Stimulated activated CD4-positive, alpha-beta T cell treated with anti-CD3 and anti-CD28 coated beads, Interleukin-15, amount 100 ng/mL, for 24 hours (primary cell): ENCODE measurements around the gene COX5B.
"Not testable (repeated sequence)": the region's sequence is repeated elsewhere in the genome, so short reads cannot be mapped to it uniquely, and the experiment has no call there.

Experiments used
- DNase-seq: peaks from one replicate; pipeline ENCODE4 v3.0.0-alpha.2; 2020

The COX5B gene

GRCh38 chr2:97654791-97655190, 8.9 kb downstream of the COX5B start:
- no peak for DNase-seq

- DNase-seq: no peak
Measured at GRCh38 chr2:97656129-97656755, 10.4 kb downstream of the COX5B start.

- no peak for DNase-seq
Measured at GRCh38 chr2:97656905-97657587, 11.2 kb downstream of the COX5B start.

DNA sequence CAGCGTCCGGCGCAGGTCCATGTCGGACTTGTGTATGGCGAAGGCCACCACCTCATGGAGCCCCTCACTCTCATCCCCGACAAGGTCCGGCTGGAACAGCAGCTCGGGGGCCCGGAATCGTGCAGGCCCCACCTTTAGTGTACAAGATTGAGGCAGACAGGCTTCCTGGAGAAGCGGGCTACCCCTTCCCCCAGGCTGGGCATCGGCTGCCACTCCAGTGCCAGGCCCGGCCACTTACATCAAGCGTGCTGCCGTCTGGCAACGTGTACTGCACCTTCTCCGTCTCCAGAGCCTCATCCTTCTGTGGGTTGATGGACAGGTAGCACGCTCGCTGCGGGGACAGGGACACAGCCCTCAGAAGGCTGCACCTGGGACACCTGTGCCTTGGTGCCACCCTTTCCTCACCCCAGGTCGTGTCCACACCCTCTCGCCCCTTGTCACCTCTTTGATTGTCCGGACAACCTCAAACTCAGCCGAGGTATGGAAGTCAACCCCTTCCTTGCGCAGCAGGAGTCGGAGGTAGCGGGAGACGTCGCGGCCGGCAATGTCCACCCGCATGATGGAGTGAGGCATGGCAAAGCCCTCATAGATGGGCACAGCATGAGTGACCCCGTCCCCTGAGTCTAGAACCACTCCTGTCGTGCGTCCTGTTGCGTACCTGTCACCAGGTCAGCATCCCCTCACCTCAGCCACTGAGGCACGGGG, 12.3 kb downstream of the COX5B start:
- DNase-seq: no peak

- DNase-seq: no peak
Measured at GRCh38 chr2:97658691-97659157, 12.9 kb downstream of the COX5B start.

DNA sequence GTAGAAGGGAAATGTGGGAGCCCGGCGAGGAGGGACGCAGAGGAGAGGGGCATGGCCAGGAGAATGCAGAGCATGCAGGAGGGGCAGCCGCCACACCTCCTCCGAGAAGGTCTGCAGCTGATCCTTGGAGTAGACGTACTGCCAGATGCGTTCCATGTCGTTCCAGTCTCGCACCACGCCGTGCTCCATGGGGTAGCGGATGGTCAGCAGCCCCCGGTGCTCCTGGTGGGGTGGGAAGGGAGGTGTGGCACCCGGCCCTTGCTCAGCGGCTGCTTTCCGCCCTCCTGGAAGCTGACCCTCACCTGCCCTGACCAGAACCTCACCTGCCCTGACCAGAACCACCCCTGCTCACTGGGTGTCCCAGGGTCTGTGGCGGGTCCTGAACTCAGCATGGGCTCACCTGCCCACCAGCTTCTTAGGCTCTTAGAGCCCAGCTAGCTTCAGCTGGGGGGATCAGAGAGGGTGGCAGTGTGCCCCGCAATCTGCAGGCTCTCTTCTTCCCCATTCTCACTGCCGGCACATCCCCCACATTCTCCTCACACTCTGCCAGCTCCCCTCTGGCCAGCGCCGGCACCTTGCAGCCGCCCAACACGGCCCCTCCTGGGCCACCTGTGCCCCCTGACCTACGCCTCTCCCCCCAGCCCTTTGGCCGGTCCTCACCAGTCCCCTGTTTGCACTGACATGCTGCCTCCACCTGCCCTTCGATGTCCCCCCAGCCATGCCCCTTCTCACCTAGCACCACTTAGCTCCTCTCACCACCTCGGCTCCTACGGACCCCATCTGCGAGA, 13.6 kb downstream of the COX5B start:
- no peak for DNase-seq

DNA sequence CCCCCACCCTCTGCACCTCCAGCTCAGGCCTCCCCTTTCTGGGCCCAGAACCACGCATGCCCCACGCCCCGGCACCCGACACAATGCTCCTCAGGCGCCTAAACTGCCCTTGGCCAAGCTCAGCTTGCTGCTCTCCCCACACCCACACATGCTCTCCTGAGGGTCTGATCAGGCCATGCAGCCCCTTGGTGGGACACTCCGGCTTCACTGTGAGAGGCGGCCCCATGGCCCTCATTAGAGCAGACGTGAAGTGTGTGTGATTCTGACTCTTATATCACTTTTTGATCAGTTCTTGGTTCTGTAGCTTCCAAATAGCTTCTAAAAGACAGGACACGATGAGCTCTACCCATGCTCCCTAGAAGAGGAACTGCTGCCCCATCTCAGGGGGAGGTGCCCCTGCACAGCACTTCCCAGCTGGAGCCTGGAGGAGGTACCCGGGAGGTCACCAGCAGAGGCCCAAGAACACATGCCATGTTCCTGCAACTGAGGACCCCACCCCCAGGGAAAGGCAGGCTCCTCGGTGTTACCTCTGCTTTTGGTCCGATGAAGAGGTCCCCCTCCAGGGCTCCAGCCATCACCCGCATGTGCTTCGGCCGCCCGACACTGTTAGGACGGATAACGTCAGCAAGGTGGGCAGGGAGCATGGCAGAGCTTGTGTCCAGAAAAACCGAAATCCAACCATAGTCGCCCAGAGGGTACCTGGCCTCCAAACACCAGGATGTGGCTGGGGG, 14.3 kb downstream of the COX5B start:
- DNase-seq: no peak

DNA sequence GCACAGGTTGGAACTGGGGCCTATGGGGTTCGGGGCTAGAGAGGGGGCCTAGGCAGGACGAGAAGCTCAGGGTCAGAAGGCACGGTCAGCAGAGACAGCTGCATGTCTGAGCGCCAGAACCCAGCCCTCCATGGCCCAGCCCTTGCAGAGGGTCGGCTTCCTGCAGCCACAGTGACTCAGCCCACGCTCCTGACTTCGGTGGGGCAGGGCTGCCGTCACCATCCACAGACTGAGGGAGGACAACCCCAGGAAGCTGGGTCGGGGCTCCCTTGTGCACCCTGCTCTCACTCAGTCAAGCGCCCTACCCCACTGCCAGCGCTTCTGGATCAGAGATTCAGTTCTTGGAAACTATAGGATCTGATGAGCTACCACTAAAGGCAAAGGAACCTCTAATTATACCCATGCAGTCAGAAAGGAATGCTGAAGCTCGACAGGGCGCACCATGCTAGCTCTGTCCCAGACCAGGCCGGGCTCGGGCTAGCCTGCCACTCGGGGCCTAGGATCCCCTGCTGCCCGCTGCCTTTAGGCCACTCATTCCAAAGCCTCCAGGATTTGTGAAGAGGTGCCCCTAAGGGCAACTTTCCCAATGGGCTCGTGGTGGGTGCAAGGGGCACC, 15.0 kb downstream of the COX5B start:
- no peak for DNase-seq

- no peak for DNase-seq
Measured at GRCh38 chr2:97661927-97662326, 16.1 kb downstream of the COX5B start.

- DNase-seq: no peak
Measured at GRCh38 chr2:97662386-97662894, 16.6 kb downstream of the COX5B start.

DNA sequence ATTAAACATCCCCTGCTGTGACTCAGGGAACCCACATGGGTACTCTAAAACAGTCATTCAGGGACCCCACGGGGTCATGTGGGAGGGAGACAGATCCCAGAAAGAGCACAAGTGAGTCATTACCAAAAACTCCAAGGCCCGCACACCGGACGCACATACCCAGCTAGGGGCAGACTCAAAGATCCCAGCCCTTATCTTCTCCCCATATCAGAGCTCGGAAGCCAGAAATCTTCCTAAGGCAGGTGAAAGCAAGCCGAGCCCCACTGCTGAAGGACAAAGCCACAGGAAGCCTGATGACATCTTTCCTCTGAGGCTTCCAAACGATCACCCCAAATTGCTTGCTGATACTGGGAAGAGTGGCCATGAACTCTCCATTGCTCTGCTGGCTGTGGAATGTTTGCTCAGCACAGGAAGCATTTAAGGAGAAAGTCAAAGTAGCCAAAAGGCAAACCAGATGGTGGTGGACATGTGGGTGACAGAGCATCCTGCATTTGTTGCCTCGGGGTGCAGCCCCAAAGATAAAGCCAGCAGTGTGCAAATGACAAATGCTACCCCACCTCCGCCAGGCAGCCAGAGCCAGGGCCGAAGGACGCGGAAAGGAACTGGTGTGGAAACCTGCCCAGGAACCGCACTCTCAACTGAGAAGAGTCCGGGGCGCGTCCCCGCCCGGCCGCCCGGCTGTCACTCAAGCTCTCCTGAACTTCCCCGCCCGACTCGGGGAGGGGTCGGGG, 17.2 kb downstream of the COX5B start:
- peak; percentile 92 for DNase-seq

GRCh38 chr2:97663626-97663961, 17.7 kb downstream of the COX5B start:
- DNase-seq: no peak

GRCh38 chr2:97663962-97664635, 18.2 kb downstream of the COX5B start, which contains the start of gene ACTR1B:
Gene ACTR1B (minus strand): TSS chr2:97664044. CDS start chr2:97663890, 154 bp downstream.
- DNase-seq: peak; percentile 99

GRCh38 chr2:97664636-97664970, 18.7 kb downstream of the COX5B start:
- DNase-seq: no peak

DNA sequence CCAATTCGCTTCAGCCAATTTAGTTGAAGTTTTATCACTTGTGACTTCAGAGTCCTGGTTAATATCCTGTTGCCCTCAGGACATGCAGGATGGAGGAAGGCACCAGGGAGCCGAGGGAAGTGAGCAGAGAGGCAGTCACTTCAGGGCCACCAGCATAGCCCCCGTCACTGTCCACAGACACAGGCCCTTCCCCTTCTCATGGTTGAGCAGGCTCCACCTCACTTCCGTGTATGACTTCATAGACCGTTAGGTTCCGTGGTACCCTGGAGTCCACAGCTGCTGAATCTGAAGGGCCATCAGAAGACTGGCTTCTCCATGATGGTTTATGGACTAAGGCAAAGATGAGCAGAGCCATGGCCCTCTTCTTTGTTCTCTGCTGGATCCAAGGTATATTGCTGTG, 23.6 kb downstream of the COX5B start, which contains the start of gene C2orf92:
TSS of gene C2orf92 (plus strand) at position 266 of the 400 bp plus-strand sequence. CDS start at position 342, 76 bp downstream.
- DNase-seq: no peak

DNA sequence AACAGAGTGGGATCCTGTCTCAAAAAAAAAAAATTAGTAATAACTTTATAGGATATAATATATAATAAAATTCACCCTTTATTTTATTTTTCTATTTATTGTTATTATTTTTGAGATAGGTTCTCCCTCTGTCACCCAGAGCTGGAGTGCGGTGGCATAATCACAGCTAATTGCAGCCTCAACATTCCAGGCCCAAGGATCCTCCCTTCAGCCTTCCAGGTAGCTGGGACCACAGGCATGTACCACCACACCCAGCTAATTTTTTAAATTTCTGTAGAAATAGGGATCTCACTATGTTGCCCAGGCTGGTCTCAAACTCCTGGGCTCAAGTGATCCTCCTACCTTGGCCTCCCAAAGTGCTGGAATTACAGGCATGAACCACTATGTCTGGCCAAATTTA, 24.6 kb downstream of the COX5B start:
- DNase-seq: no peak

DNA sequence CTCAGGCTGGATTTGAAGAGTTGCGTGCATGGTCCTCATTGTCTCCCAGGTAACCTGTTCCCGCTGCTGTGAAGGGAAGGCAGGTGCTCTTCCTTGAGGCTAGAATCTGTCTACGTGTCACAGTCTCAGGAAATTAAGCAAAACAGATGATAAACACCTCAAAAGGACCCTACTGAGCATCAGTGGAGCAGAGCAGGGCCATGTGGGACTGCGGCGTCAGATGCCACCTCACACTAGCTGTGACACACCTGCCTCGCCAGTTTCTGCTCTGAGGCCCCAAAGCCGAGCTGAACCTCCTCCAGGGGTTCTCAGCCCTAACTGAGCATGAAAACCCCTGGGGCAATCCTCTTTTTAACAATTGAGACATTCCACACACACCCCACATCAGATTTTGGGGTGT, 25.7 kb downstream of the COX5B start:
- no peak for DNase-seq

- not testable (repeated sequence) for DNase-seq
Measured at GRCh38 chr2:97672606-97673140, 26.8 kb downstream of the COX5B start.

DNA sequence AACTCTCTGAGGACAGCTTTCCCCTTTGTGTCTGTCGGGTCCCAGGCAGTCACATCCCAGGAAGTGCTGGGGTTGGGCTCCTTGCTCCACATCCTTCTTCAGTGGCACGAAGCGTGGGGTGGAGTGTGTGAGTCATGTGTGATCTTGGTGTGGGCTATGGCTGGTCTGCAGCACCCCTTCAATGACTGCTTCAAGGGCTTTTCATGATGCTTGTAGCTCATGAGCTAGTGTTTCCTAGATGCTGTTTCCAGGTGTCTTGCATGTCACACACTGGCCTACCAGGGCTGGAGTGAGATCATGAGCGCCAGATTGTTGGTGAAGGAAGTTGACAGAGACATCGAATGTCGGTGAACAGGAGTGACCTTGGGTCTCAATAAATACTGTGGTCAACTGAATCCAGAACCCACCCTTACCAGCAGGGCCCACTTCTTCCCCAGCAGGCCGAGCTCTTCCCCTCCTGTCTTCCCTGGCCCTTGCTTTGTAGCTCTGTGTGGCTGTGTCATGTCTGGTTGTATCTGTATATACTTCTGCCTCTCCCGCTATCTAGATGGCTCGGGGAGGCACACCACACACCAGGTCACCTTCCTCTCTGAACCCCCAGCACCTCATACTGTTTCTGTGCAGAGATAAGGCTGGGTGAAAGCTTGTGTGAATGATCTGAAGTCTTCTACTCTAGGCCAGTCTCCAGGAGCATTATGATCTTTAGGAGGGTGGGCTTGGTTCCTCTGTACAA, 27.5 kb downstream of the COX5B start:
- DNase-seq: peak; percentile 49

DNA sequence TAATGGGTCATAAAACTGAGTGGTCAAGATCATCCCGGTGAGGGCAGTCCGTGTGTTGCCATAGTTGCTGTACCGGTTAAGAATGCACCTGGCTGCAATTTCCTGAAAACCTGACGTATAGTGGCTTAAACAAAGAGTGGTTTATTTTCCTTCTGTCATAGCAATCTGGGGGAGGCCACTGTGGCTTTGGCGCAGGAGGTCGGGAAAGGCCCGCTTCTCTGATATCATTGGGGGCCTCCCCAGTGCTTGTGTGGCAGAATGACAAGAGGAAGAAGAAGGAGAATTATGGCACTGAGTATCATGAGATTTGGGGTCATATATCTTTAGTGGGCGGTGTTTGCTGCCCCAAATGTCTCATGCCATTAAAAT, 28.0 kb downstream of the COX5B start:
- DNase-seq: peak; percentile 54
